IPS-NIHi7 (cell line): ENCODE data around the gene SUCO.

Experiments
- DNase-seq: peaks from one replicate; pipeline ENCODE4 v3.0.0; 2012; ENCODE audit warnings: mixed read lengths; ENCODE audit errors: extremely low spot score

Gene SUCO

DNA sequence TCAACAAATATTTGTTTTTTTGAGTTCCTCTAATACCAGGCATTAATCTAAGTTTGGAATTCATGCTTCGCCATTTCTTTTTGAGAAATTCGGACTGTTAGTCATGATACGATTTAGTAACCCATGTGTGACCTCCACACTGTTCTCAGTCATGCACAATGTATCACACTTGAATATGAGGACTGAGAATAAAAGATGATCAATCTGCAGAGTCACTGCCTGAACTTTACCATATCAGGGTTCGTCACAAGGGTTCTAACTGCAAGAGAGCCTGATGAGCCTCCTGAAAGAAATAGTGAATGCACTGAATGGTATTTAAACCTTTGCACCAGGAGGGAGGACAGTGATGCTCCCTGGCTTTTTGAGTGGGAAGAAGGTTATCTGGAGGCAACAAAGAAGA, 115.0 kb downstream of the SUCO start:
- DNase-seq: no peak

- DNase-seq: no peak
These were observed 117.7 kb downstream of the SUCO start for GRCh38 chr1:172650474-172651193.

DNA sequence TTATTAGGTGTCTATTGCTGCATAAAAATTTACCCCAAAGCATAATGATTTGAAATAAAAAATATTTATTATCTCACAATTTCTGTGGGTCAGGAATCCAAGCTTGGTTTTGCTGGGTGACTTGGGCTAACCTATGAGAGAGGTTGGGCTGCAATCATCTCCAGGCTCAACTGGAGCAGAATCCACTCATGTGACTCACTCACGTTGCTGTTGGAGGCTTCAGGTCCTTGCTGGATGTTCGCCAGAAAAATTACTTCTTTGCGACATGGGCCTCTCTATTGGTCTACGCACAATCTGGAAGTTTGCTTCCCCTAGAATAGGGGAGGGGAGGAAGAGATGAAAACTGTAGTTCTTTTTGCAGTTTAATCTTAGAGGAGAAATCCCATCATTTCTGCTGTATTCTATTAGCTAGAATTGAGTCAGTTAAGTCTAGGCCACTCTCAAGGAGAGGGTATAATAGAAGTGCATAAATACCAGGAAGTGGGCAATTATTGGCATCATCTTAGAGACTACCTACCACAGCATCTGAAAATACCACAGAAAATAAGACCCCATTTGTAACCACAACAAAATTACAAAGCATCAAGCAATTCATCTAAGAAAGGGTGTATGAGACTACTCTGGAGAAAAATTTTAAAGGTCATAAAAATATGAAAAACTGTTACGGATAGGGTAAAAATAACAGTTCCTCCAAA, 120.2 kb downstream of the SUCO start:
- DNase-seq: no peak

GRCh38 chr1:172654535-172654934, 121.6 kb downstream of the SUCO start:
- no peak for DNase-seq

DNA sequence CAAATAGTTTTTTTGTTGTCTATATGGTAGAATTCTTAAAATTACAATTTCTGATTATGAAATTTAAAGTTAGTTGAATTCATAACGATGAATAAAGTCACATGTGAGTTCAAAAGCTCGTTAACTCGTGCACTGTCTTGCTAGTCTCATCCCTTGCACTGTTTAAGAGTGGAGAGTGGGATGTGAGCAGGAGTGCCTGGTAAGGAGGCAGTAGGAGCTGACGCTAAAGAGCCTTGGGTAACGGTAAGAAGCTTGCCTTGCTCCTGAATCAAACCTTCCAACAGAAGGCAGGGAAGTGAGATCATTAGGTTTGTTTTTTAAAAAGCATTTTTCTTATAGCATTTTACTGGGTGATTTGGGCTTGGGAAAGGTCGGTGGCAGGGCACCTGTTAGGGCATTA, 123.6 kb downstream of the SUCO start:
- no peak for DNase-seq

- DNase-seq: no peak
These were observed 124.6 kb downstream of the SUCO start for GRCh38 chr1:172657586-172657985.

DNA sequence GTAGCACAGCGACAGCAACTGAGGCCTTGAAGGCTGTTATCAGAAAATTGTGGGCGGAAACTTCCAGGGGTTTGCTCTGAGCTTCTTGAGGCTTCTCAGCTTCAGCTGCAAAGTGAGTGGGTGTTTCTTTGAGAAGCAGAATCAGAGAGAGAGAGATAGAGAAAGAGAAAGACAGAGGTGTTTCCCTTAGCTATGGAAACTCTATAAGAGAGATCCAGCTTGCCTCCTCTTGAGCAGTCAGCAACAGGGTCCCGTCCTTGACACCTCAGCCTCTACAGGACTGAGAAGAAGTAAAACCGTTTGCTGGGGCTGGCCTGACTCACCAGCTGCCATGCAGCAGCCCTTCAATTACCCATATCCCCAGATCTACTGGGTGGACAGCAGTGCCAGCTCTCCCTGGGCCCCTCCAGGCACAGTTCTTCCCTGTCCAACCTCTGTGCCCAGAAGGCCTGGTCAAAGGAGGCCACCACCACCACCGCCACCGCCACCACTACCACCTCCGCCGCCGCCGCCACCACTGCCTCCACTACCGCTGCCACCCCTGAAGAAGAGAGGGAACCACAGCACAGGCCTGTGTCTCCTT, 126.0 kb downstream of the SUCO start, which contains the start of gene FASLG:
Gene FASLG (plus strand): TSS at position 233 of the 583 bp plus-strand sequence. CDS start 99 bp downstream, at position 332.
- DNase-seq: no peak

GRCh38 chr1:172661107-172661506, 128.2 kb downstream of the SUCO start:
- DNase-seq: no peak
